ENCODE data around the gene FAM53A.
"Not testable (repeated sequence)": the region's sequence is repeated elsewhere in the genome, so short reads cannot be mapped to it uniquely, and the experiment has no call there.

FAM53A gene

GRCh38 chr4:1716065-1716945 is 32.2 kb upstream of the FAM53A start:
- no peak for DNase-seq

GRCh38 chr4:1715002-1715758 is 31.1 kb upstream of the FAM53A start:
- no peak for DNase-seq

GRCh38 chr4:1714303-1715001 is 30.3 kb upstream of the FAM53A start:
- no peak for DNase-seq

- no peak for DNase-seq
These were observed 29.1 kb upstream of the FAM53A start for GRCh38 chr4:1713003-1713851.

- peak; percentile 99 for DNase-seq
These were observed 28.3 kb upstream of the FAM53A start, which contains the start of gene SLBP for GRCh38 chr4:1712216-1713002. Gene SLBP, minus strand, starts transcription at chr4:1712319. Its CDS starts 131 bp downstream, at chr4:1712188.

- DNase-seq: peak; percentile 31
These were observed 27.6 kb upstream of the FAM53A start for GRCh38 chr4:1711571-1712215.

GRCh38 chr4:1711055-1711570 is 27.0 kb upstream of the FAM53A start:
- no peak for DNase-seq

GRCh38 chr4:1708581-1708980 is 24.5 kb upstream of the FAM53A start:
- no peak for DNase-seq

GRCh38 chr4:1706358-1706757 is 22.2 kb upstream of the FAM53A start:
- no peak for DNase-seq

- DNase-seq: no peak
These were observed 21.6 kb upstream of the FAM53A start for GRCh38 chr4:1705732-1706131.

GRCh38 chr4:1703867-1704266 is 19.8 kb upstream of the FAM53A start:
- DNase-seq: no peak

GRCh38 chr4:1701671-1702070 is 17.6 kb upstream of the FAM53A start:
- not testable (repeated sequence) for DNase-seq

- DNase-seq: no peak
These were observed 11.8 kb upstream of the FAM53A start for GRCh38 chr4:1695913-1696312.

GRCh38 chr4:1693131-1693896 is 9.2 kb upstream of the FAM53A start:
- DNase-seq: peak; percentile 63

GRCh38 chr4:1691737-1692373 is 7.7 kb upstream of the FAM53A start:
- DNase-seq: no peak

GRCh38 chr4:1690698-1691097 is 6.6 kb upstream of the FAM53A start:
- DNase-seq: no peak

- no peak for DNase-seq
These were observed 2.4 kb upstream of the FAM53A start for GRCh38 chr4:1686440-1687036.

GRCh38 chr4:1685235-1686150 is 1.4 kb upstream of the FAM53A start:
- no peak for DNase-seq
